GM19099 (cell line): ENCODE results near the gene S100A14.

Source experiments
- POLR2A ChIP-seq: IDR thresholded peaks from 3 replicates; pipeline ENCODE4 v1.6.1; 2011; ENCODE audit warnings: low read depth; ENCODE audit not compliant: insufficient read length; ENCODE audit errors: extremely low read depth

Gene S100A14

GRCh38 chr1:153628638-153629342 is 12.7 kb upstream of the S100A14 start:
- no peak for TF ChIP-seq POLR2A

GRCh38 chr1:153627715-153628626 is 11.8 kb upstream of the S100A14 start, which contains the start of gene S100A1:
Gene S100A1 (plus strand): TSS chr1:153628434. CDS start chr1:153630522, 2,088 bp downstream.
- no peak for TF ChIP-seq POLR2A

DNA sequence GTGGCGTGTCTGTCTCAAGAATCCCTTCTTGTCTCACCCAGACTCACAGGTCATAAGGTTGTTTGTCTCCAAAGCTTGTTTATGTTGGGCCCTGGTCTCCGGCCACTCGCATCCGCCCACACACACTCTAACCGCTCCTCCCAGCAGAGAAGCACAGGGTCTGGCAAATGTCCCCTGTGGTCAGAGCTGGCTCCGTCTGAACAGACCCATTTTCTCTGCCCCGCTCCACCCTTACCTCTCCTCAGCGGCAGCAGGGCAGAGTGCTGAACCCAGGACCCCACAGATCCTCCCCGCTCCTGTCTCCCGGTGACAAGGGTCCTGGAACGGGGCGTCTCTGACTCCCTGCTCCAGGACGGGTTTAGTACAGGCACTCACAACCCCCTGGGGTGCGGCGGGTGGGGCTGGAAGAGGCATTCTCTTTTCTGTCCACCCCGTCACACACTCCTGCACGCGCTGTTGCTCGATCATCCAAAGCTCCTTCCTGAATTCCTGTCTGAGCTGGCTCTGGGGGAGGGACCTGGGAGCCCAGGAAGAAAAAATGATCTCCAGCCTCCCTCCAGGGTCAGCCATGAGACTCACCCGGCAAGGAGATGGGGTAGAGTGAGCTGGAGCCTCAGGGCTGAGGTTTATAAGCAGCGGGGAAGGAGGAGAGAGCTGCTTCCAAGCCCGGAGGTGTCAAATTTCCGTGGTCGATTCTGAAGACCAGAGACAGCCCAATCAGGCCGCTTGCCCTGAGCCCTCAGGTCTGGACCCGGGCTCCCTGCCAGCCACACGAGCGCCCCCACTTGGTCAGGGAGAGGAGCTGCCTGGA is 11.0 kb upstream of the S100A14 start, which contains the start of gene S100A13:
TSS of gene S100A13 (minus strand) at position 602 of the 811 bp plus-strand sequence. CDS start 1,033 bp downstream, outside the sequence.
- TF ChIP-seq POLR2A: no peak

DNA sequence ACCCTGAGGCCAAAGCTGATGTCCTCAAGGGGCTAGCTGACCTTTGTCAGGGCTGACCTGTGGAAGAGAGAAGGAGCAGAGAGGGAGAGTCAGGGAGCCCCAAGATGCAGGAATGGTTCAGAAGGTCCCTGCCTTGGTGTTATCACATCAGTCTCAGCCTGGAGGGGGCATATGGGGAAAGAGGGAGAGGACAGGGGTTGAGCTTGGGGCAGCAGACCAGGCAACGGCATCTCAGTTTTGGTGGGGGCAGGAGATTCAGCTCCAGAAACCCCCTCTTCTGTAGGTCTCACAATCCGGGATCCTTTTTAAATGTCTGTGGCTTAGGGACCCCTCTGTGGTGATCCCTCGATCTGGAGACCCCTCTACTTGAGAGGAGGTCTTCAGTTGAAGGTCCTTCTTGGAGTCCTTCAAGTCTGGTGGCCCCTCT is 10.4 kb upstream of the S100A14 start:
- TF ChIP-seq POLR2A: no peak

- no peak for TF ChIP-seq POLR2A
Measured at GRCh38 chr1:153624965-153625611, 9.0 kb upstream of the S100A14 start.

DNA sequence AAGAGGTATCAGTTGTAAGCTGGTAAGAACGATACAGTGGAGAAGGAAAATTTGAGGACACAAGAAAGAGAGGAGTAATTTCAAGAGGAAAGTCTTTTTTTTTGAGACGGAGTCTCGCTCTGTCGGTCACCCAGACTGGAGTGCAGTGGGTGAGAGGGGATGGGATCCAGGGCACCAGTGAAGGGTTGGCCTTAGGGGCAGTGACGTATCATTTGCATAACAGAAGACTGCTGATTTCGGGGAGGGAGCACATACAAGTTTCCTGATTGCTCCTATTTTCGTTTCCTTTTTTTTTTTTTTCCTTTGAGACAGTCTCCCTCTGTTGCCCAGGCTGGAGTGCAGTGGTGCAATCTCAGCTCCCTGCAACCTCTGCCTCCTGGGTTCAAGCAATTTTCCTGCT is 7.0 kb upstream of the S100A14 start:
- TF ChIP-seq POLR2A: no peak

- TF ChIP-seq POLR2A: no peak
Measured at GRCh38 chr1:153619171-153619570, 3.0 kb upstream of the S100A14 start.

GRCh38 chr1:153617663-153618062 is 1.5 kb upstream of the S100A14 start:
- TF ChIP-seq POLR2A: no peak

DNA sequence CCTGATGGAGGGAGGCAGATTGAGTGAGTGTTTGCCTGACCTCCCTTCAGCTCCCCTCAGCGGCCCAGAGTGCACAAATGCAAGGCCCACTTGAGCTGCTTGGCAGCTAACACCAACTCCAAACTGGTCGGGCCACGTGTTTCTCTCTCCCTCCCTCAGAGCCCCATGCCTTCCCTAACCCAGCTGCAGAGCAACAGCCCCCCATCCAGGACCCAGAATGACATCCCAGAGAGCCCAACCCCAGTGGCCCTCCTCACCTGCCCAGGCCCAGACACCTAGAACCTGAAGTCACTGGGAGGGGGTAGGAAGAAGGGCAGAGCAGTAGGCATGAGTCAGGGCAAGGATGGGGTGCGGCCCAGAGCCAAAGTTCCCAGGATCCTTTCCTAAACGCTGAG is 789 bp upstream of the S100A14 start:
- TF ChIP-seq POLR2A: no peak

- no peak for TF ChIP-seq POLR2A
Measured at GRCh38 chr1:153615406-153615805, 719 bp downstream of the S100A14 start.

GRCh38 chr1:153614906-153615305 is 1.2 kb downstream of the S100A14 start:
- TF ChIP-seq POLR2A: no peak

DNA sequence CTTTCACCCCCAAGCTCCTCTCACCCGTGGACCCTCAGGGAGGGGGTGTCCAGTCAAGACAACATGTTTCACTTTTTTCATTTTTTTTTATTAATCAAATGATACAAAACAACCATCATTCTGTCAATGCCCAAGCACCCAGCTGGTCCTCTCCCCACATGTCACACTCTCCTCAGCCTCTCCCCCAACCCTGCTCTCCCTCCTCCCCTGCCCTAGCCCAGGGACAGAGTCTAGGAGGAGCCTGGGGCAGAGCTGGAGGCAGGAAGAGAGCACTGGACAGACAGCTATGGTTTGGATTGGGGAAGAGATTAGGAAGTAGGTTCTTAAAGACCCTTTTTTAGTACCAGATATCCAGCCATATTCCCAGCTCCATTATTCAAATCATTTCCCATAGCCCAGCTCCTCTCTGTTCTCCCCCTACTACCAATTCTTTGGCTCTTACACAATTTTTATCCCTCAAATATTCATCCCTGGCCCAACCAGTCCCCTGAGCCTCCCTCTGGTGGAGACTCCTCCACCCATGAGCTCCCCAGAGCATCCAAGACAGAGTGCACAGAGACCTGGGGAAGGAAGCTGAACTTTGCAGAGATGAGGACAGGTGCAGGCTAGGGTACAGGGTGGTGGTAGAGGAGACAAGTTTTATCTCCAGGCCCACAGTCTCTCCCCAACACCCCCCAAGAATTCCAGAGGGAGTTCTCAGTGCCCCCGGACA is 1.8 kb downstream of the S100A14 start:
- TF ChIP-seq POLR2A: no peak

DNA sequence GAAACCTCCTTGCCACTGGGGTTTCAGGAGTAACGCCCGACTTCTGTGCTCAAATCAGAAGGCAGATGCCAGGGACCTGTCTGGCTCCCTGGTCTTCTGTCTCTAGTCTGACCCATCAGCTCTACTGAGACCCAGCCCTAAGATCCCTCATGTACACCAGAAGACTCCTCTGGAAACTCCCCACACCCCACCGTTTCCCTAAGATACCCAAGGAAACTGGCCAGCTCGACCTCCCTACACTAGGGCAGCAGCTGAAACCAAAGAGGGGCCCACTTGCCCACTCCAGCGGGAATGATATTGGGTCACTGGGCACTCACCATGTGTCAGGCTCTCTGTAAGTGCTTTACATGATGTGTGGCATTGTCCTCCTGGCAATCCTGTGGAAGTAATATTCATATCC is 2.7 kb downstream of the S100A14 start:
- no peak for TF ChIP-seq POLR2A
